Stimulated activated CD4-positive, alpha-beta T cell treated with anti-CD3 and anti-CD28 coated beads, Interleukin-12 subunit alpha, Interleukin-12 subunit beta, amount 100 ng/mL, for 24 hours (primary cell): ENCODE measurements around the gene YIPF1.
"Not testable (repeated sequence)": the region's sequence is repeated elsewhere in the genome, so short reads cannot be mapped to it uniquely, and the experiment has no call there.

Source experiments
- DNase-seq, 2 experiments: peaks; one replicate each; pipeline ENCODE4 v3.0.0-alpha.2; 2020; ENCODE audit warnings: low read depth in 2 of 2

The YIPF1 gene

GRCh38 chr1:53895421-53895820, 5.8 kb upstream of the YIPF1 start:
- DNase-seq, result no peak

- no peak for DNase-seq
Measured at GRCh38 chr1:53894644-53895043, 5.0 kb upstream of the YIPF1 start.

GRCh38 chr1:53893999-53894636, 4.5 kb upstream of the YIPF1 start, which contains the start of gene DIO1:
Gene DIO1 (plus strand): TSS chr1:53894187. CDS start chr1:53894211, 24 bp downstream.
- no peak for DNase-seq

GRCh38 chr1:53892911-53893310, 3.3 kb upstream of the YIPF1 start:
- DNase-seq, result no peak

GRCh38 chr1:53891678-53892077, 2.1 kb upstream of the YIPF1 start:
- no peak for DNase-seq

GRCh38 chr1:53891018-53891417, 1.4 kb upstream of the YIPF1 start:
- DNase-seq, result no peak

- DNase-seq, result no peak
Measured at GRCh38 chr1:53890522-53890941, 935 bp upstream of the YIPF1 start.

GRCh38 chr1:53888681-53889080, 916 bp downstream of the YIPF1 start:
- no peak for DNase-seq

- not testable (repeated sequence) for DNase-seq
Measured at GRCh38 chr1:53883600-53883999, 6.0 kb downstream of the YIPF1 start.

GRCh38 chr1:53881853-53882252, 7.7 kb downstream of the YIPF1 start:
- DNase-seq, result not testable (repeated sequence)

GRCh38 chr1:53878492-53879105, 11.0 kb downstream of the YIPF1 start:
- no peak for DNase-seq

- DNase-seq, result not testable (repeated sequence)
Measured at GRCh38 chr1:53875150-53875549, 14.4 kb downstream of the YIPF1 start.

- no peak for DNase-seq
Measured at GRCh38 chr1:53871773-53872484, 17.7 kb downstream of the YIPF1 start.

GRCh38 chr1:53871221-53871620, 18.4 kb downstream of the YIPF1 start:
- no peak for DNase-seq

- no peak for DNase-seq
Measured at GRCh38 chr1:53869454-53870117, 20.0 kb downstream of the YIPF1 start.

GRCh38 chr1:53868565-53868964, 21.0 kb downstream of the YIPF1 start:
- DNase-seq, result no peak

GRCh38 chr1:53862507-53862906, 27.1 kb downstream of the YIPF1 start:
- no peak for DNase-seq

- DNase-seq, result no peak
Measured at GRCh38 chr1:53860967-53861411, 28.6 kb downstream of the YIPF1 start.

GRCh38 chr1:53851571-53852285, 37.9 kb downstream of the YIPF1 start:
- no peak for DNase-seq

- no peak for DNase-seq
Measured at GRCh38 chr1:53850082-53850673, 39.4 kb downstream of the YIPF1 start.

- no peak for DNase-seq
Measured at GRCh38 chr1:53847980-53848379, 41.6 kb downstream of the YIPF1 start.
